Natural killer cell (primary cell): ENCODE measurements around the gene ZDHHC5. TPM values are rescaled to one million over a fixed set of nuclear protein-coding genes. Genes with fewer than 3 reads are reported as not detected.
A peak's percentile ranks its signal among the peaks of the same experiment; 100 is the strongest.

Source experiments
- ATAC-seq, 3 donors: fragments of 150-1000 bp in 2 of 3; fragments of 200-7000 bp in 1 of 3; cut with Tn5 transposase; 1 replicate in 1 of 3; 2 replicates in 2 of 3; pipeline ENCODE4 v1.10.0; 2021; ENCODE audit warnings: mild to moderate bottlenecking in 2 of 3, moderate library complexity in 2 of 3
- DNase-seq, 2 donors: peaks; one replicate each; pipeline versions ENCODE4 v3.0.0 to v3.0.0-alpha.2; 2013 to 2021; ENCODE audit warnings: mixed read lengths in 1 of 2
- H3K27ac ChIP-seq: one replicate; pipeline ENCODE4 v1.5.1; 2013; ENCODE audit warnings: mild to moderate bottlenecking, low read length
- H3K27me3 ChIP-seq: one replicate; pipeline ENCODE4 v1.6.1; 2013; ENCODE audit warnings: low read length; ENCODE audit not compliant: control insufficient read depth, insufficient read depth
- H3K36me3 ChIP-seq: one replicate; pipeline ENCODE4 v1.6.1; 2013; ENCODE audit warnings: low read length; ENCODE audit not compliant: control insufficient read depth, insufficient read depth
- H3K4me1 ChIP-seq: one replicate; pipeline ENCODE4 v1.6.1; 2013; ENCODE audit warnings: low read length; ENCODE audit not compliant: control insufficient read depth, insufficient read depth
- H3K4me3 ChIP-seq: one replicate; pipeline ENCODE4 v1.5.1; 2013; ENCODE audit warnings: low read length
- H3K9me3 ChIP-seq: one replicate; pipeline ENCODE4 v1.6.1; 2013; ENCODE audit warnings: low read length; ENCODE audit not compliant: control insufficient read depth, insufficient read depth
- H3K27ac Mint-ChIP-seq, 2 donors: one replicate each; pipeline ENCODE4 v1.8.0; 2022; ENCODE audit warnings: mild to moderate bottlenecking in 2 of 2, mixed read lengths in 2 of 2, moderate library complexity in 1 of 2
- H3K27me3 Mint-ChIP-seq, 2 donors: one replicate each; pipeline ENCODE4 v1.8.0; 2022; ENCODE audit warnings: low read depth in 2 of 2, mixed read lengths in 2 of 2
- H3K36me3 Mint-ChIP-seq: one replicate; pipeline ENCODE4 v1.8.0; 2022; ENCODE audit warnings: mixed read lengths
- H3K4me1 Mint-ChIP-seq, 2 donors: one replicate each; pipeline ENCODE4 v1.8.0; 2022; ENCODE audit warnings: mixed read lengths in 2 of 2
- H3K4me3 Mint-ChIP-seq: one replicate; pipeline ENCODE4 v1.8.0; 2022; ENCODE audit warnings: mild to moderate bottlenecking, moderate library complexity, mixed read lengths
- H3K9me3 Mint-ChIP-seq, 2 donors: one replicate each; pipeline ENCODE4 v1.8.0; 2022; ENCODE audit warnings: mixed read lengths in 2 of 2
- CTCF ChIP-seq: fragments of 200-600 bp; IDR thresholded peaks from one replicate; pipeline ENCODE4 v1.8.0; 2022; ENCODE audit warnings: antibody characterized with exemption
- WGBS: methylation state at CpG from one replicate; pipeline ENCODE4 v1.1.7; 2013; ENCODE audit warnings: missing lambda C conversion rate; ENCODE audit not compliant: insufficient coverage; 5-methylcytosine and 5-hydroxymethylcytosine counted together
- intact Hi-C: fragments of 100-400 bp; cut with micrococcal nuclease; formaldehyde crosslinking; loops from one replicate; pipeline ENCODE4 v1.14.2; 2022
- total RNA-seq, 4 donors: library from RNA; stranded (reverse); fragments of 120-200 nt in 1 of 4; gene quantifications; one replicate each; pipeline versions ENCODE4 v1.2.3 to v1.2.4, GENCODE V29; 2013 to 2022

ZDHHC5 gene
- total RNA-seq, 3 donors from 2014 or later (not counting 1 experiment from before 2014, with no cell fraction given) = 46.1 to 64.0 (median 55.5) TPM

GRCh38 chr11:57698843-57699365 lies 31.0 kb downstream of the ZDHHC5 start:
- intact Hi-C loops = no loop called here
- Histone ChIP-seq H3K36me3 (peaks cover 64% of the 10 kb centered on the region), H3K27ac (no peak overlapping the region), H3K4me1 (no peaks in the 10 kb centered on the region), H3K9me3 (no peaks in the 10 kb centered on the region), H3K27me3 (no peaks in the 10 kb centered on the region), H3K4me3 (no peak overlapping the region)
- peak overlapping the region in 1 of 2 donors; percentile 36 for H3K27ac Mint-ChIP-seq
- H3K9me3 Mint-ChIP-seq = no peaks in the 10 kb centered on the region
- peaks cover 15% of the 10 kb centered on the region for H3K36me3 Mint-ChIP-seq
- DNase-seq = no peak
- H3K4me1 Mint-ChIP-seq = no peaks in the 10 kb centered on the region
- no peaks in the 10 kb centered on the region for H3K27me3 Mint-ChIP-seq
- no peak for TF ChIP-seq CTCF
- 97% methylated on average over 18 of the region's 18 CpGs for WGBS
- H3K4me3 Mint-ChIP-seq = no peak overlapping the region
- no peak for ATAC-seq

- H3K27ac Mint-ChIP-seq = no peak overlapping the region
- no peaks in the 10 kb centered on the region for H3K27me3 Mint-ChIP-seq
- no peak overlapping the region for H3K4me3 ChIP-seq
These were observed 31.9 kb downstream of the ZDHHC5 start for GRCh38 chr11:57699813-57700212.

GRCh38 chr11:57700425-57700824 lies 32.5 kb downstream of the ZDHHC5 start:
- H3K4me1 Mint-ChIP-seq = no peaks in the 10 kb centered on the region
- H3K4me3 Mint-ChIP-seq = no peak overlapping the region
- peaks cover 13% of the 10 kb centered on the region for H3K36me3 Mint-ChIP-seq
- Histone ChIP-seq H3K27ac (no peak overlapping the region), H3K36me3 (peaks cover 65% of the 10 kb centered on the region), H3K4me3 (no peak overlapping the region), H3K9me3 (no peaks in the 10 kb centered on the region), H3K4me1 (no peaks in the 10 kb centered on the region), H3K27me3 (no peaks in the 10 kb centered on the region)
- no peak overlapping the region for H3K27ac Mint-ChIP-seq
- intact Hi-C loops = no loop called here
- TF ChIP-seq CTCF = no peak
- no peaks in the 10 kb centered on the region for H3K9me3 Mint-ChIP-seq
- ATAC-seq = no peak
- no peaks in the 10 kb centered on the region for H3K27me3 Mint-ChIP-seq
- 100% methylated on average over 1 of the region's 3 CpGs for WGBS
- no peak for DNase-seq

More at GRCh38 chr11:57699813-57700212, 31.9 kb downstream of the ZDHHC5 start:
- intact Hi-C loops = no loop called here
- TF ChIP-seq CTCF = no peak
- Mint-ChIP-seq H3K4me1 (no peaks in the 10 kb centered on the region), H3K4me3 (no peak overlapping the region), H3K36me3 (peaks cover 15% of the 10 kb centered on the region), H3K9me3 (no peaks in the 10 kb centered on the region)
- no peak for ATAC-seq
- DNase-seq = no peak
- H3K27me3 ChIP-seq = no peaks in the 10 kb centered on the region
- H3K4me1 ChIP-seq = no peaks in the 10 kb centered on the region
- 86% methylated on average over 3 of the region's 10 CpGs for WGBS
- peaks cover 65% of the 10 kb centered on the region for H3K36me3 ChIP-seq
- H3K9me3 ChIP-seq = no peaks in the 10 kb centered on the region
- H3K27ac ChIP-seq = no peak overlapping the region

GRCh38 chr11:57703341-57703740 lies 35.4 kb downstream of the ZDHHC5 start:
- Mint-ChIP-seq H3K4me3 (no peak overlapping the region), H3K9me3 (no peaks in the 10 kb centered on the region), H3K27me3 (no peaks in the 10 kb centered on the region), H3K4me1 (peaks cover 0 to 3% of the 10 kb centered on the region in 2 donors), H3K36me3 (peaks cover 3% of the 10 kb centered on the region), H3K27ac (peak overlapping the region in 1 of 2 donors; percentile 26)
- no peak for ATAC-seq
- Histone ChIP-seq H3K4me1 (no peaks in the 10 kb centered on the region), H3K36me3 (peaks cover 47% of the 10 kb centered on the region), H3K27me3 (no peaks in the 10 kb centered on the region), H3K9me3 (no peaks in the 10 kb centered on the region), H3K27ac (no peak overlapping the region), H3K4me3 (no peak overlapping the region)
- 92% methylated on average over 4 of the region's 4 CpGs for WGBS
- no peak for DNase-seq
- intact Hi-C loops = no loop called here
- no peak for TF ChIP-seq CTCF
